K562 (cell line): ENCODE data around the gene MAST1. TPM values are rescaled to one million over a fixed set of nuclear protein-coding genes. Genes with fewer than 3 reads are reported as not detected.

Experiments
- ATAC-seq: fragments of 200-7000 bp; cut with Tn5 transposase; 3 replicates; pipeline ENCODE4 v1.9.1; 2020; ENCODE audit warnings: moderate library complexity
- Bru-seq: library from RNA; stranded (reverse); fragments of 400-500 nt; gene quantifications from one replicate; lab custom pipeline; 2021; lab: Mats Ljungman, UMichigan
- BruChase-seq, 2 experiments: library from RNA; stranded (reverse); fragments of 400-500 nt; gene quantifications; one replicate each; lab custom pipeline; 2021; lab: Mats Ljungman, UMichigan
- BruUV-seq: library from RNA; stranded (reverse); fragments of 400-500 nt; replicated peaks from 2 replicates; lab custom pipeline; 2021; lab: Mats Ljungman, UMichigan
- CTCF ChIA-PET: fragments of 300-600 bp; formaldehyde crosslinking; extraction: SDS; loops from one replicate; lab custom pipeline; 2021; ENCODE audit warnings: low intra/inter-chr PET ratio; lab: Yijun Ruan, JAX
- POLR2A ChIA-PET: fragments of 300-600, 350-650 bp; sonication (Branson Sonifier 250); formaldehyde crosslinking; extraction: SDS; loops from one replicate; lab custom pipeline; 2021; ENCODE audit warnings: antibody characterized with exemption, inconsistent platforms; lab: Yijun Ruan, JAX
- DNase-seq, 4 experiments: peaks; one replicate each; pipeline versions ENCODE4 v3.0.0 to v3.0.0-alpha.2; 2011 to 2018; ENCODE audit warnings: low spot score in 3 of 4, mixed read lengths in 3 of 4; ENCODE audit errors: extremely low read depth in 1 of 4
- FAIRE-seq: peaks from 2 replicates; lab custom pipeline; 2011; peaks lifted over from hg19 to GRCh38; lab: Jason Lieb, UNC
- H2AFZ ChIP-seq: 2 replicates; pipeline ENCODE4 v1.6.0; 2011; ENCODE audit warnings: low read depth, low read length, control low read depth, inconsistent platforms
- H3K27ac ChIP-seq: fragments of 200-600 bp; 3 replicates; pipeline ENCODE4 v1.8.0; 2011; ENCODE audit warnings: low read depth, mild to moderate bottlenecking, control low read depth, inconsistent platforms, low read length, moderate library complexity, mixed read lengths; ENCODE audit errors: extremely low read depth
- H3K27me3 ChIP-seq, 2 experiments: fragments of 300-600 bp in 1 of 2; 2 replicates in 1 of 2; 3 replicates in 1 of 2; pipeline versions ENCODE4 v1.6.0 to v1.8.0; 2011; ENCODE audit warnings: inconsistent platforms in 2 of 2, low read length in 2 of 2, mild to moderate bottlenecking in 1 of 2, mixed read lengths in 1 of 2, moderate library complexity in 1 of 2; ENCODE audit not compliant: control insufficient read depth in 2 of 2, insufficient read depth in 2 of 2
- H3K36me3 ChIP-seq: fragments of 300-600 bp; 3 replicates; pipeline ENCODE4 v1.8.0; 2011; ENCODE audit warnings: mild to moderate bottlenecking, low read length, inconsistent platforms; ENCODE audit not compliant: control insufficient read depth, insufficient read depth
- H3K4me1 ChIP-seq, 2 experiments: fragments of 200-600 bp in 1 of 2; replicated peaks in 1 of 2; 2 replicates in 1 of 2; 3 replicates in 1 of 2; pipeline versions ENCODE4 v1.5.1 to v1.8.0; 2011; ENCODE audit warnings: inconsistent platforms in 2 of 2, low read length in 2 of 2, mild to moderate bottlenecking in 1 of 2, mixed read lengths in 1 of 2, moderate library complexity in 1 of 2; ENCODE audit not compliant: control insufficient read depth in 2 of 2, insufficient read depth in 2 of 2
- H3K4me2 ChIP-seq: 2 replicates; pipeline ENCODE4 v1.6.1; 2011; ENCODE audit warnings: low read length, control low read depth, inconsistent platforms, mixed read lengths; ENCODE audit not compliant: insufficient read depth
- H3K4me3 ChIP-seq: fragments of 200-600 bp; sonication (generic), shearing (Covaris generic); 2 replicates; pipeline ENCODE4 v1.5.1; 2016; ENCODE audit warnings: control low read depth, inconsistent platforms
- H3K79me2 ChIP-seq: fragments of 200-600 bp; 3 replicates; pipeline ENCODE4 v1.8.0; 2011; ENCODE audit warnings: low read length, inconsistent platforms; ENCODE audit not compliant: control insufficient read depth, insufficient read depth
- H3K9ac ChIP-seq, 2 experiments: 2 replicates each; pipeline versions ENCODE4 v1.6.0 to v1.6.1; 2011; ENCODE audit warnings: low read depth in 2 of 2, low read length in 2 of 2, control low read depth in 1 of 2, inconsistent platforms in 1 of 2, mild to moderate bottlenecking in 1 of 2, mixed read lengths in 1 of 2; ENCODE audit not compliant: insufficient read depth in 1 of 2
- H3K9me1 ChIP-seq: one replicate; pipeline ENCODE4 v1.6.0; 2011; ENCODE audit warnings: inconsistent platforms, mild to moderate bottlenecking, low read length, moderate library complexity; ENCODE audit not compliant: control insufficient read depth, insufficient read depth
- H3K9me3 ChIP-seq: replicated peaks from 2 replicates; pipeline ENCODE4 v1.5.1; 2011; ENCODE audit warnings: low read depth, low read length, inconsistent platforms; ENCODE audit not compliant: control insufficient read depth, insufficient read depth
- H4K20me1 ChIP-seq: replicated peaks from 2 replicates; pipeline ENCODE4 v1.6.1; 2011; ENCODE audit warnings: low read length, inconsistent platforms, mixed read lengths; ENCODE audit not compliant: control insufficient read depth, insufficient read depth
- GATA2 ChIP-seq: sonication (generic); formaldehyde crosslinking; IDR thresholded peaks from 2 replicates; pipeline ENCODE4 v1.4.0; 2020; ENCODE audit warnings: mild to moderate bottlenecking, missing genetic modification reagents
- GTF2E2 ChIP-seq: fragments of 200-800 bp; sonication (Bioruptor generic); IDR thresholded peaks from 2 replicates; pipeline ENCODE4 v1.6.1; 2016; ENCODE audit warnings: missing genetic modification characterization, missing compliant biosample characterization
- KDM2B ChIP-seq: fragments of 250-450 bp; sonication (Bioruptor Pico); IDR thresholded peaks from 2 replicates; pipeline ENCODE4 v1.8.0; 2021; ENCODE audit warnings: mild to moderate bottlenecking, moderate library complexity
- MEIS2 ChIP-seq: fragments of 450-650 bp; IDR thresholded peaks from 2 replicates; pipeline ENCODE4 v1.6.1; 2014; ENCODE audit warnings: mild to moderate bottlenecking; ENCODE audit not compliant: partially characterized antibody
- NONO ChIP-seq, 2 experiments: fragments of 200-400 bp in 1 of 2; fragments of 450-650 bp in 1 of 2; formaldehyde crosslinking in 1 of 2; IDR thresholded peaks; 2 replicates each; pipeline ENCODE4 v1.6.1; 2017; ENCODE audit warnings: low read depth in 2 of 2, mild to moderate bottlenecking in 2 of 2, moderate library complexity in 2 of 2, low read length in 1 of 2
- RB1 ChIP-seq: fragments of 450-650 bp; IDR thresholded peaks from 2 replicates; pipeline ENCODE4 v1.6.1; 2017; ENCODE audit warnings: low read depth, mild to moderate bottlenecking
- WGBS: fragments of 100-300 bp; shearing (Covaris generic); methylation state at CpG from one replicate; pipeline ENCODE4 v1.1.6; 2016; ENCODE audit warnings: low coverage, mixed read lengths; ENCODE audit not compliant: insufficient coverage; ENCODE audit errors: missing lambda C conversion rate; 5-methylcytosine and 5-hydroxymethylcytosine counted together
- in situ Hi-C: fragments of 300-500 bp; cut with MboI; formaldehyde crosslinking; loops from 4 replicates; pipeline ENCODE4 v1.15.0; 2018; ENCODE audit warnings: inconsistent platforms, mixed read lengths
- intact Hi-C: fragments of 100-400 bp; cut with micrococcal nuclease; formaldehyde crosslinking; loops from 2 replicates; pipeline ENCODE4 v1.14.2; 2022
- long read RNA-seq, 3 experiments: library from polyadenylated mRNA in 2 of 3; library from RNA in 1 of 3; unstranded in 2 of 3; stranded (forward) in 1 of 3; transcript quantifications; one replicate each; pipeline ENCODE4 v2.0.0, GENCODE V29; 2019 to 2022
- polyA minus RNA-seq, 3 experiments: library from RNA; depleted of rRNA, polyadenylated mRNA; stranded (reverse); fragments of >200 nt; gene quantifications; 2 replicates each; pipeline ENCODE4 v1.2.3, GENCODE V29; 2011
- polyA plus RNA-seq, 8 experiments: library from polyadenylated mRNA; depleted of rRNA in 4 of 8; stranded (reverse) in 5 of 8; unstranded in 3 of 8; fragments of >200 nt; fragmentation: Nextera tagmentation in 2 of 8; fragmentation: Illumina TruSeq in 1 of 8; extraction: Ambion mirVana in 2 of 8; extraction: Trizol in 1 of 8; gene quantifications; 2 replicates each; pipeline versions ENCODE4 v1.2.1 to v1.2.3, GENCODE V29; 2011 to 2014; ENCODE audit warnings: inconsistent platforms in 1 of 8, missing spikeins in 1 of 8
- total RNA-seq, 7 experiments: library from RNA; depleted of rRNA in 6 of 7; stranded (reverse); fragments of >200 nt in 6 of 7; fragmentation: Illumina TruSeq in 2 of 7; extraction: Trizol in 2 of 7; gene quantifications; 2 replicates each; pipeline versions ENCODE4 v1.2.1 to v1.2.3, GENCODE V29; 2011 to 2021; ENCODE audit warnings: low replicate concordance in 1 of 7
- TF ChIP-seq, protein P1 (sequence below), 2 experiments: fragments of 450-650 bp; formaldehyde crosslinking in 1 of 2; IDR thresholded peaks; 2 replicates each; pipeline versions ENCODE4 v1.4.0 to v1.6.1; 2014 to 2020; ENCODE audit warnings: mild to moderate bottlenecking in 2 of 2, borderline replicate concordance in 1 of 2, low read depth in 1 of 2

The MAST1 gene
- 16.9 and 44.1 TPM in 2 replicates for total RNA-seq (2011; cell fraction: chromatin; rRNA removed; ENCODE audit: low replicate concordance)
- total RNA-seq (2011; cell fraction: nucleolus; rRNA removed), result 24.6 and 28.7 TPM in 2 replicates
- total RNA-seq (2011; cell fraction: nucleoplasm; rRNA removed), result 19.8 and 23.5 TPM in 2 replicates
- total RNA-seq (2014; rRNA removed), result 3.9 and 5.7 TPM in 2 replicates
- total RNA-seq (2014; rRNA removed; fragmentation: Illumina TruSeq; extraction: Trizol), result 1.9 and 2.8 TPM in 2 replicates
- 2.9 and 3.1 TPM in 2 replicates for total RNA-seq (2015; rRNA removed; fragmentation: Illumina TruSeq; extraction: Trizol)
- 10.3 and 12.1 TPM in 2 replicates for total RNA-seq (2021)
- 8.2 and 17.4 TPM in 2 replicates for polyA plus RNA-seq (2011; rRNA removed)
- polyA plus RNA-seq (2011; cell fraction: cytosol; rRNA removed), result 12.7 and 13.3 TPM in 2 replicates
- 58.3 and 58.5 TPM in 2 replicates for polyA plus RNA-seq (2011; cell fraction: nucleus; rRNA removed)
- 6.0 and 9.1 TPM in 2 replicates for polyA plus RNA-seq (2012)
- 6.4 and 8.8 TPM in 2 replicates for polyA plus RNA-seq (2014; fragmentation: Illumina TruSeq; extraction: Trizol)
- under 1 TPM; 0.48 to 0.67 TPM for polyA plus RNA-seq (2014; fragmentation: Nextera tagmentation; extraction: Ambion mirVana)
- 7.6 and 10.5 TPM in 2 replicates for polyA plus RNA-seq (2014; rRNA removed)
- 5.9 and 8.4 TPM in 2 replicates for polyA minus RNA-seq (2011; rRNA and poly(A)+ RNA removed)
- 9.2 and 12.7 TPM in 2 replicates for polyA minus RNA-seq (2011; cell fraction: cytosol; rRNA and poly(A)+ RNA removed)
- polyA minus RNA-seq (2011; cell fraction: nucleus; rRNA and poly(A)+ RNA removed), result 6.7 and 10.0 TPM in 2 replicates
- Bru-seq, nascent RNA, result percentile 52 among the genes with signal in this experiment
- percentile 50 among the genes with signal in this experiment for BruChase-seq, experiment 1, labeled RNA remaining after a 2-hour chase
- percentile 53 among the genes with signal in this experiment for BruChase-seq, experiment 2, labeled RNA remaining after a 6-hour chase
- long read RNA-seq, experiment 1, partial matches to known transcripts, result 18 of 32 reads
- long read RNA-seq, experiment 1, other reads (novel, unspliced or antisense), result 10 of 32 reads
- long read RNA-seq, experiment 2, partial matches to known transcripts, result 7 of 16 reads
- long read RNA-seq, experiment 2, other reads (novel, unspliced or antisense), result 7 of 16 reads
- long read RNA-seq, experiment 3, partial matches to known transcripts, result 5 of 6 reads
- long read RNA-seq, experiment 3, other reads (novel, unspliced or antisense), result 1 of 6 reads

GRCh38 chr19:12838182-12838885 lies at the start of gene MAST1:
TSS of gene MAST1 (plus strand) at chr19:12838515. CDS start at chr19:12838573, 58 bp downstream.
- Histone ChIP-seq H4K20me1 (peaks cover 12% of the 10 kb centered on the region; the same call in 1 of the 2 replicates), H3K79me2 (peaks cover 20% of the 10 kb centered on the region), H3K4me2 (peak within 1 kb of the TSS; percentile 82), H3K9me1 (no peaks in the 10 kb centered on the region), H2AFZ (peak within 1 kb of the TSS; percentile 90), H3K4me3 (peak within 1 kb of the TSS; percentile 74), H3K4me1 (peaks cover 45 to 66% of the 10 kb centered on the region in 2 experiments), H3K36me3 (peaks cover 10% of the 10 kb centered on the region; the same call in 2 of the 3 replicates), H3K9me3 (no peaks in the 10 kb centered on the region), H3K27me3 (no peaks in the 10 kb centered on the region; a peak in 1 of 5 replicates), H3K27ac (peak within 1 kb of the TSS; percentile 67), H3K9ac (peak within 1 kb of the TSS; percentile 54 to 90)
- FAIRE-seq (no peak), ATAC-seq (peak; percentile 64), DNase-seq (peak; percentile 79 to 88 (median 82))
- in situ Hi-C loops, result no loop called here
- intact Hi-C loops, result loop anchor here (5.0 kb wide), 1 partner anchor 49 kb away; the partner anchor contains the start of gene KLF1
- CTCF ChIA-PET, result interaction anchor here (0.6 to 0.7 kb wide), 2 partner anchors 63 to 100 kb away, joined by 3 read pairs; no protein-coding TSS in a partner anchor
- POLR2A ChIA-PET, result interaction anchor here (0.5 kb wide), 1 partner anchor 12 kb away, joined by 3 read pairs; no protein-coding TSS in a partner anchor
- BruUV-seq, result no TSS peak
- 2% methylated on average over 19 of the region's 69 CpGs for WGBS
- TF ChIP-seq NONO (IDR thresholded peaks at IDR 0.05; ENCODE audit: low read depth in 2 of 2, low read length in 1 of 2), result peak in 1 of 2 experiments; percentile 60; a peak in 1 of 4 replicates
- TF ChIP-seq KDM2B (CRISPR knock-in tag), result no peak
- no peak for TF ChIP-seq GATA2 (CRISPR knock-in tag)
- TF ChIP-seq, protein P1, sequence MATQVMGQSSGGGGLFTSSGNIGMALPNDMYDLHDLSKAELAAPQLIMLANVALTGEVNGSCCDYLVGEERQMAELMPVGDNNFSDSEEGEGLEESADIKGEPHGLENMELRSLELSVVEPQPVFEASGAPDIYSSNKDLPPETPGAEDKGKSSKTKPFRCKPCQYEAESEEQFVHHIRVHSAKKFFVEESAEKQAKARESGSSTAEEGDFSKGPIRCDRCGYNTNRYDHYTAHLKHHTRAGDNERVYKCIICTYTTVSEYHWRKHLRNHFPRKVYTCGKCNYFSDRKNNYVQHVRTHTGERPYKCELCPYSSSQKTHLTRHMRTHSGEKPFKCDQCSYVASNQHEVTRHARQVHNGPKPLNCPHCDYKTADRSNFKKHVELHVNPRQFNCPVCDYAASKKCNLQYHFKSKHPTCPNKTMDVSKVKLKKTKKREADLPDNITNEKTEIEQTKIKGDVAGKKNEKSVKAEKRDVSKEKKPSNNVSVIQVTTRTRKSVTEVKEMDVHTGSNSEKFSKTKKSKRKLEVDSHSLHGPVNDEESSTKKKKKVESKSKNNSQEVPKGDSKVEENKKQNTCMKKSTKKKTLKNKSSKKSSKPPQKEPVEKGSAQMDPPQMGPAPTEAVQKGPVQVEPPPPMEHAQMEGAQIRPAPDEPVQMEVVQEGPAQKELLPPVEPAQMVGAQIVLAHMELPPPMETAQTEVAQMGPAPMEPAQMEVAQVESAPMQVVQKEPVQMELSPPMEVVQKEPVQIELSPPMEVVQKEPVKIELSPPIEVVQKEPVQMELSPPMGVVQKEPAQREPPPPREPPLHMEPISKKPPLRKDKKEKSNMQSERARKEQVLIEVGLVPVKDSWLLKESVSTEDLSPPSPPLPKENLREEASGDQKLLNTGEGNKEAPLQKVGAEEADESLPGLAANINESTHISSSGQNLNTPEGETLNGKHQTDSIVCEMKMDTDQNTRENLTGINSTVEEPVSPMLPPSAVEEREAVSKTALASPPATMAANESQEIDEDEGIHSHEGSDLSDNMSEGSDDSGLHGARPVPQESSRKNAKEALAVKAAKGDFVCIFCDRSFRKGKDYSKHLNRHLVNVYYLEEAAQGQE (IDR thresholded peaks at IDR 0.05; ENCODE audit: borderline replicate concordance), result peak; percentile 29; the same call in 1 of the 2 replicates
- TF ChIP-seq, protein P1 (CRISPR knock-in tag; IDR thresholded peaks at IDR 0.05; ENCODE audit: low read depth), result 0 out of 2 replicates have a peak, but pooled peaks have one; percentile 47
- TF ChIP-seq GTF2E2 (tag), result no peak
- TF ChIP-seq MEIS2, result peak; percentile 1
- TF ChIP-seq RB1, result peak; percentile 92
